D721Med (cell line): ENCODE measurements around the gene PRDM5.

Experiments
- DNase-seq: peaks from one replicate; pipeline ENCODE4 v3.0.0; 2011; ENCODE audit warnings: low spot score; ENCODE audit not compliant: insufficient read length
- FAIRE-seq: peaks from 2 replicates; lab custom pipeline; 2011; peaks lifted over from hg19 to GRCh38; lab: Jason Lieb, UNC
- CTCF ChIP-seq: IDR thresholded peaks from 2 replicates; pipeline ENCODE4 v1.5.1; 2012; ENCODE audit warnings: mild to moderate bottlenecking, control low read depth; ENCODE audit not compliant: insufficient read depth; ENCODE audit errors: missing control alignments

PRDM5 gene

GRCh38 chr4:120942776-120943175 lies 20.2 kb upstream of the PRDM5 start:
- FAIRE-seq (no peak), DNase-seq (no peak)
- TF ChIP-seq CTCF = no peak

DNA sequence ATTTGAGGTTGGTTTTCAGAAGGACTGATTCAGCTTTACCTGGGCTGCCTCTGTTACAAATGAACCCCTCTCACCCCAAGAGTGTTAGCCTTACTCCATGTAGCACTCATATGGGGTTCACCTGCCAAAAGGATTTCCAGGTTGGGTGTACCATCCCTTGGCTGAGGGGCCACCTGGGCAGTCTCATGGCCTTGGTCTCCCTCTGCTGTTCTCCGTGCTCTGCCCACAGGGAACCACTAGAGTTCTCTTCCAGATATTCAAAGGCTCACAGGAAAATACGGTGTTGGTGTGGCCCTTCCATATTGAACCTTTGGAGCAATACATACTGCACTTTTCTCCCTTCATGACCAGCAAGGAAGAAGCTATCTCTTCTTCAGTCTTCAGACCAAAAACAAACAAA lies 18.0 kb upstream of the PRDM5 start:
- peak; percentile 9 for TF ChIP-seq CTCF
- DNase-seq = no peak
- FAIRE-seq = no peak

DNA sequence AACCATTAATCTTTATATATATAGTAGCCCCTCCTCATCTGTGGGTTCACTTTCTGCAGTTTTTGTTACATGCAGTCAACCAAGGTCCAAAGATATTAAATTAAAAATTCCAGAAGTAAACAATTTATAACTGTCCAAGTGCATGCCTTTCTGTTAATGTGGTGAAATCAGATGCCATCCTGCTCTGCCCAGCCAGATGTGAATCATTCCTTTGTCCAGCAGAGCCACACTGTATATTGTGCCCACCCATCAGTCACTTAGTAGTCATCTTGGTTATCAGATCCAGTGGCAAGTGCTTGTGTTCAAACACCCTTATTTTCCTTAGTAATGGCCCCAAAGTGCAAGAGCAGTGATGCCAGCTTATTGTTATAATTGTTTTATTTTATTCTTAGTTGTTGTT lies 17.2 kb upstream of the PRDM5 start:
- no peak for TF ChIP-seq CTCF
- DNase-seq (no peak), FAIRE-seq (no peak)

DNA sequence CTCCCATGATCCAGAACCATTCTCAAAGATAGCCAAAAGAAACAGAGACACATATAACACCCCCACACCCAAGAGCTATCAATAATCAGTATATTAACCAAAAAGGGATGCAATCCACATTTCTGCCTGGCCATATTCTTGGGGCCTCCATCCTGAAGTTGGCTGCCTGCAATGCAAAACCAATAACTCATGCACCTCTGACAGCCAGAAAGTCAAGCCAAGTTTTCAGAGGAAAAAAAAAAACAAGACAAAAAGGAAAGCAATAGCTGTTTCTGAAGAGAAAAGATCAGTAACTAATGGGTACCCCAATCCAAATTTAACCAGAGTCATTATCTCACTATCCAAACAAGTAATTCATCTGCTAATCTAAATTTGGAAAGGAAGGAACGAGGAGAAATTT lies 7.3 kb upstream of the PRDM5 start:
- no peak for DNase-seq
- no peak for TF ChIP-seq CTCF
- no peak for FAIRE-seq

- no peak for DNase-seq
- no peak for TF ChIP-seq CTCF
- FAIRE-seq = no peak
These were observed 5.4 kb upstream of the PRDM5 start for GRCh38 chr4:120927801-120928409.

GRCh38 chr4:120926358-120927025 lies 4.0 kb upstream of the PRDM5 start:
- no peak for DNase-seq
- no peak for FAIRE-seq
- TF ChIP-seq CTCF = no peak

GRCh38 chr4:120924931-120925330 lies 2.4 kb upstream of the PRDM5 start:
- FAIRE-seq (no peak), DNase-seq (no peak)
- no peak for TF ChIP-seq CTCF
